Neural cell (in vitro differentiated cells): ENCODE data around the gene DOCK8.

Experiments used
- EP300 ChIP-seq: fragments of 450-650 bp; conservative IDR thresholded peaks from 2 replicates; pipeline ENCODE4 v1.6.1; 2014; ENCODE audit warnings: antibody characterized with exemption, mild to moderate bottlenecking, moderate library complexity; ENCODE audit not compliant: poor library complexity, severe bottlenecking
- EZH2 ChIP-seq: fragments of 200-600, 300-800 bp; shearing (Covaris generic), sonication (generic); IDR thresholded peaks from 2 replicates; pipeline ENCODE4 v1.6.1; 2014; ENCODE audit warnings: antibody characterized with exemption, low read length, borderline replicate concordance, mild to moderate bottlenecking; ENCODE audit not compliant: insufficient read depth, poor library complexity, severe bottlenecking
- MXI1 ChIP-seq: fragments of 450-650 bp; conservative IDR thresholded peaks from 2 replicates; pipeline ENCODE4 v1.6.1; 2014; ENCODE audit warnings: antibody characterized with exemption, mild to moderate bottlenecking; ENCODE audit not compliant: poor library complexity, severe bottlenecking
- POLR2AphosphoS5 ChIP-seq: IDR thresholded peaks from 2 replicates; pipeline ENCODE4 v1.6.1; 2012
- RAD21 ChIP-seq: fragments of 450-650 bp; conservative IDR thresholded peaks from 2 replicates; pipeline ENCODE4 v1.6.1; 2014; ENCODE audit warnings: antibody characterized with exemption, mild to moderate bottlenecking, moderate library complexity
- SMC3 ChIP-seq: fragments of 450-650 bp; conservative IDR thresholded peaks from 2 replicates; pipeline ENCODE4 v1.6.1; 2014; ENCODE audit warnings: antibody characterized with exemption, mild to moderate bottlenecking, moderate library complexity; ENCODE audit not compliant: poor library complexity
- TAF1 ChIP-seq: IDR thresholded peaks from 2 replicates; pipeline ENCODE4 v1.6.1; 2012; ENCODE audit warnings: low read depth
- TF ChIP-seq, protein P1 (sequence below): fragments of 450-650 bp; IDR thresholded peaks from 2 replicates; pipeline ENCODE4 v1.5.1; 2014; ENCODE audit warnings: antibody characterized with exemption, mild to moderate bottlenecking, moderate library complexity; ENCODE audit not compliant: poor library complexity, severe bottlenecking
- TF ChIP-seq, protein P2 (sequence below): IDR thresholded peaks from 2 replicates; pipeline ENCODE4 v1.6.1; 2012; ENCODE audit warnings: borderline replicate concordance

DNA sequence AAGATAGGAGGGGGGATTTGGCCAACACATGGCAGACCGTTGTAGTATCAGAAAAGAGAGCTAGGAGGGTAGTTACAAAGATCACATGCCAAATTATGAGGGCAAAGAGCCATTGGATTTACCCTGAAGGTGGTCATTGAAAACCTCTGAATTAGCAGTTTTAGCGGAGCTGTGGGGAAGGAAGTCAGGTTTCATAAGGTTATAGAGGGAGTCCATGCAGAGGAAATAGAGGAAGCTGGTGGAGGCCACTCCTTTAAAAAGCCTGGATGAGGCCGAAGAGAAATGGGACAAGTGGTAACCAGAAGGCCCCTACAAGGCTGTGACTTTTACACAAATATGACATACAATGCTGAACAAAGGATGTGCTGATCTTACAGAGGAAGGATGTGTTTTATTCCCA is 13.2 kb downstream of the DOCK8 start:
- TF ChIP-seq, protein P1, sequence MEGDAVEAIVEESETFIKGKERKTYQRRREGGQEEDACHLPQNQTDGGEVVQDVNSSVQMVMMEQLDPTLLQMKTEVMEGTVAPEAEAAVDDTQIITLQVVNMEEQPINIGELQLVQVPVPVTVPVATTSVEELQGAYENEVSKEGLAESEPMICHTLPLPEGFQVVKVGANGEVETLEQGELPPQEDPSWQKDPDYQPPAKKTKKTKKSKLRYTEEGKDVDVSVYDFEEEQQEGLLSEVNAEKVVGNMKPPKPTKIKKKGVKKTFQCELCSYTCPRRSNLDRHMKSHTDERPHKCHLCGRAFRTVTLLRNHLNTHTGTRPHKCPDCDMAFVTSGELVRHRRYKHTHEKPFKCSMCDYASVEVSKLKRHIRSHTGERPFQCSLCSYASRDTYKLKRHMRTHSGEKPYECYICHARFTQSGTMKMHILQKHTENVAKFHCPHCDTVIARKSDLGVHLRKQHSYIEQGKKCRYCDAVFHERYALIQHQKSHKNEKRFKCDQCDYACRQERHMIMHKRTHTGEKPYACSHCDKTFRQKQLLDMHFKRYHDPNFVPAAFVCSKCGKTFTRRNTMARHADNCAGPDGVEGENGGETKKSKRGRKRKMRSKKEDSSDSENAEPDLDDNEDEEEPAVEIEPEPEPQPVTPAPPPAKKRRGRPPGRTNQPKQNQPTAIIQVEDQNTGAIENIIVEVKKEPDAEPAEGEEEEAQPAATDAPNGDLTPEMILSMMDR, result no peak
- TF ChIP-seq EZH2, result no peak
- no peak for TF ChIP-seq RAD21
- TF ChIP-seq, protein P2, sequence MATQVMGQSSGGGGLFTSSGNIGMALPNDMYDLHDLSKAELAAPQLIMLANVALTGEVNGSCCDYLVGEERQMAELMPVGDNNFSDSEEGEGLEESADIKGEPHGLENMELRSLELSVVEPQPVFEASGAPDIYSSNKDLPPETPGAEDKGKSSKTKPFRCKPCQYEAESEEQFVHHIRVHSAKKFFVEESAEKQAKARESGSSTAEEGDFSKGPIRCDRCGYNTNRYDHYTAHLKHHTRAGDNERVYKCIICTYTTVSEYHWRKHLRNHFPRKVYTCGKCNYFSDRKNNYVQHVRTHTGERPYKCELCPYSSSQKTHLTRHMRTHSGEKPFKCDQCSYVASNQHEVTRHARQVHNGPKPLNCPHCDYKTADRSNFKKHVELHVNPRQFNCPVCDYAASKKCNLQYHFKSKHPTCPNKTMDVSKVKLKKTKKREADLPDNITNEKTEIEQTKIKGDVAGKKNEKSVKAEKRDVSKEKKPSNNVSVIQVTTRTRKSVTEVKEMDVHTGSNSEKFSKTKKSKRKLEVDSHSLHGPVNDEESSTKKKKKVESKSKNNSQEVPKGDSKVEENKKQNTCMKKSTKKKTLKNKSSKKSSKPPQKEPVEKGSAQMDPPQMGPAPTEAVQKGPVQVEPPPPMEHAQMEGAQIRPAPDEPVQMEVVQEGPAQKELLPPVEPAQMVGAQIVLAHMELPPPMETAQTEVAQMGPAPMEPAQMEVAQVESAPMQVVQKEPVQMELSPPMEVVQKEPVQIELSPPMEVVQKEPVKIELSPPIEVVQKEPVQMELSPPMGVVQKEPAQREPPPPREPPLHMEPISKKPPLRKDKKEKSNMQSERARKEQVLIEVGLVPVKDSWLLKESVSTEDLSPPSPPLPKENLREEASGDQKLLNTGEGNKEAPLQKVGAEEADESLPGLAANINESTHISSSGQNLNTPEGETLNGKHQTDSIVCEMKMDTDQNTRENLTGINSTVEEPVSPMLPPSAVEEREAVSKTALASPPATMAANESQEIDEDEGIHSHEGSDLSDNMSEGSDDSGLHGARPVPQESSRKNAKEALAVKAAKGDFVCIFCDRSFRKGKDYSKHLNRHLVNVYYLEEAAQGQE, result no peak
- no peak for TF ChIP-seq POLR2AphosphoS5
- TF ChIP-seq EP300, result no peak
- TF ChIP-seq TAF1, result no peak
- no peak for TF ChIP-seq SMC3
- no peak for TF ChIP-seq MXI1
